K562 (cell line): ENCODE results near the gene WSCD2. TPM values are rescaled to one million over a fixed set of nuclear protein-coding genes. Genes with fewer than 3 reads are reported as not detected.

Experiments
- CEBPB ChIP-seq: fragments of 450-650 bp; IDR thresholded peaks from 2 replicates; pipeline ENCODE4 v1.6.1; 2016; ENCODE audit warnings: missing genetic modification characterization, missing compliant biosample characterization
- CHD2 ChIP-seq: IDR thresholded peaks from 2 replicates; pipeline ENCODE4 v1.6.1; 2011; ENCODE audit warnings: low read depth, low read length
- COPS2 ChIP-seq: fragments of 450-650 bp; conservative IDR thresholded peaks from 2 replicates; pipeline ENCODE4 v1.6.1; 2016; ENCODE audit warnings: mild to moderate bottlenecking, moderate library complexity
- CREM ChIP-seq: IDR thresholded peaks from 2 replicates; pipeline ENCODE4 v1.6.1; 2014; ENCODE audit warnings: antibody characterized with exemption, low read depth
- DMBX1 ChIP-seq: fragments of 250-450 bp; sonication (Bioruptor Pico); IDR thresholded peaks from 2 replicates; pipeline ENCODE4 v1.8.0; 2022; ENCODE audit warnings: inconsistent platforms, mild to moderate bottlenecking, moderate library complexity, borderline replicate concordance
- EZH2 ChIP-seq: IDR thresholded peaks from 2 replicates; pipeline ENCODE4 v1.6.1; 2012; ENCODE audit warnings: low read depth, mild to moderate bottlenecking, inconsistent platforms, low read length, borderline replicate concordance
- FOXA3 ChIP-seq, 2 experiments: fragments of 450-650 bp in 1 of 2; sonication (generic) in 1 of 2; formaldehyde crosslinking; IDR thresholded peaks in 1 of 2; conservative IDR thresholded peaks in 1 of 2; 2 replicates each; pipeline versions ENCODE4 v1.4.0 to v1.8.0; 2020 to 2022; ENCODE audit warnings: mild to moderate bottlenecking in 2 of 2, missing genetic modification reagents in 1 of 2
- MTF1 ChIP-seq: fragments of 250-450 bp; sonication (Bioruptor Pico); IDR thresholded peaks from 2 replicates; pipeline ENCODE4 v1.9.0; 2021; ENCODE audit warnings: moderate library complexity, mild to moderate bottlenecking, inconsistent platforms, borderline replicate concordance
- PHTF2 ChIP-seq: fragments of 250-450 bp; sonication (Bioruptor Pico); IDR thresholded peaks from 2 replicates; pipeline ENCODE4 v1.5.0; 2021; ENCODE audit warnings: mild to moderate bottlenecking
- RAD21 ChIP-seq, 2 experiments: fragments of 250-450 bp in 1 of 2; fragments of 450-650 bp in 1 of 2; sonication (Bioruptor Pico) in 1 of 2; formaldehyde crosslinking in 1 of 2; IDR thresholded peaks in 1 of 2; conservative IDR thresholded peaks in 1 of 2; 2 replicates each; pipeline versions ENCODE4 v1.4.0 to v1.8.0; 2020 to 2022; ENCODE audit warnings: mild to moderate bottlenecking in 2 of 2, moderate library complexity in 1 of 2
- SMAD2 ChIP-seq: fragments of 150-350 bp; IDR thresholded peaks from 2 replicates; pipeline ENCODE4 v1.6.1; 2014; ENCODE audit warnings: low read depth, mild to moderate bottlenecking, low read length
- SMAD4 ChIP-seq: fragments of 250-450 bp; sonication (Bioruptor Pico); conservative IDR thresholded peaks from 2 replicates; pipeline ENCODE4 v1.8.0; 2021; ENCODE audit warnings: inconsistent platforms, mild to moderate bottlenecking, moderate library complexity
- SMARCC2 ChIP-seq: fragments of 450-650 bp; IDR thresholded peaks from 2 replicates; pipeline ENCODE4 v1.6.1; 2017; ENCODE audit warnings: antibody characterized with exemption, moderate library complexity, mild to moderate bottlenecking, low read depth
- SRSF9 ChIP-seq: fragments of 200-400 bp; formaldehyde crosslinking; IDR thresholded peaks from 2 replicates; pipeline ENCODE4 v1.6.1; 2017; ENCODE audit warnings: low read depth, low read length, borderline replicate concordance
- STAT5A ChIP-seq: IDR thresholded peaks from 2 replicates; pipeline ENCODE4 v1.6.1; 2012; ENCODE audit warnings: low read length, inconsistent platforms, borderline replicate concordance
- TAF7 ChIP-seq: fragments of 450-650 bp; IDR thresholded peaks from 2 replicates; pipeline ENCODE4 v1.6.1; 2016; ENCODE audit warnings: missing genetic modification characterization, missing compliant biosample characterization
- TEAD1 ChIP-seq, 2 experiments: fragments of 450-650 bp in 1 of 2; sonication (generic) in 1 of 2; formaldehyde crosslinking; IDR thresholded peaks; 2 replicates each; pipeline versions ENCODE4 v1.4.0 to v1.8.0; 2020 to 2022; ENCODE audit warnings: mild to moderate bottlenecking in 2 of 2, missing genetic modification reagents in 1 of 2
- TRIM24 ChIP-seq, 2 experiments: fragments of 450-650 bp; IDR thresholded peaks; 2 replicates each; pipeline ENCODE4 v1.6.1; 2016
- ZFX ChIP-seq: sonication (generic); formaldehyde crosslinking; IDR thresholded peaks from 2 replicates; pipeline ENCODE4 v1.8.0; 2022; ENCODE audit warnings: mild to moderate bottlenecking, missing genetic modification reagents, moderate library complexity
- ZNF253 ChIP-seq: fragments of 250-450 bp; sonication (Bioruptor Pico); conservative IDR thresholded peaks from 2 replicates; pipeline ENCODE4 v1.6.1; 2021; ENCODE audit warnings: mild to moderate bottlenecking
- ZNF707 ChIP-seq: fragments of 250-450 bp; sonication (Bioruptor Pico); conservative IDR thresholded peaks from 2 replicates; pipeline ENCODE4 v1.8.0; 2022; ENCODE audit warnings: inconsistent platforms, mild to moderate bottlenecking, moderate library complexity
- ZNF75A ChIP-seq: fragments of 450-650 bp; formaldehyde crosslinking; IDR thresholded peaks from 2 replicates; pipeline ENCODE4 v1.4.0; 2020; ENCODE audit warnings: mild to moderate bottlenecking
- polyA plus RNA-seq, 8 experiments: library from polyadenylated mRNA; depleted of rRNA in 4 of 8; stranded (reverse) in 5 of 8; unstranded in 3 of 8; fragments of >200 nt; fragmentation: Nextera tagmentation in 2 of 8; fragmentation: Illumina TruSeq in 1 of 8; extraction: Ambion mirVana in 2 of 8; extraction: Trizol in 1 of 8; gene quantifications; 2 replicates each; pipeline versions ENCODE4 v1.2.1 to v1.2.3, GENCODE V29; 2011 to 2014; ENCODE audit warnings: inconsistent platforms in 1 of 8, missing spikeins in 1 of 8
- total RNA-seq, 7 experiments: library from RNA; depleted of rRNA in 6 of 7; stranded (reverse); fragments of >200 nt in 6 of 7; fragmentation: Illumina TruSeq in 2 of 7; extraction: Trizol in 2 of 7; gene quantifications; 2 replicates each; pipeline versions ENCODE4 v1.2.1 to v1.2.3, GENCODE V29; 2011 to 2021; ENCODE audit warnings: low replicate concordance in 1 of 7
- TF ChIP-seq, protein P1 (sequence below), 2 experiments: fragments of 450-650 bp; IDR thresholded peaks; 2 replicates each; pipeline ENCODE4 v1.6.1; 2016
- TF ChIP-seq, protein P2 (sequence below): fragments of 450-650 bp; formaldehyde crosslinking; IDR thresholded peaks from 2 replicates; pipeline ENCODE4 v1.4.0; 2022; ENCODE audit warnings: mild to moderate bottlenecking, moderate library complexity
- TF ChIP-seq, protein P3 (sequence below): fragments of 250-450 bp; sonication (Bioruptor Pico); IDR thresholded peaks from 2 replicates; pipeline ENCODE4 v1.8.0; 2022; ENCODE audit warnings: inconsistent platforms
- TF ChIP-seq, protein P4 (sequence below): sonication (generic); formaldehyde crosslinking; IDR thresholded peaks from 2 replicates; pipeline ENCODE4 v1.8.0; 2022; ENCODE audit warnings: missing genetic modification reagents, mild to moderate bottlenecking, borderline replicate concordance

Gene WSCD2
- total and polyA plus RNA-seq, 9 of the 15 experiments (the other 6 are each of a cell fraction or from before 2014, with no cell fraction given) = 0.72 to 14.1 (median 4.0) TPM

DNA sequence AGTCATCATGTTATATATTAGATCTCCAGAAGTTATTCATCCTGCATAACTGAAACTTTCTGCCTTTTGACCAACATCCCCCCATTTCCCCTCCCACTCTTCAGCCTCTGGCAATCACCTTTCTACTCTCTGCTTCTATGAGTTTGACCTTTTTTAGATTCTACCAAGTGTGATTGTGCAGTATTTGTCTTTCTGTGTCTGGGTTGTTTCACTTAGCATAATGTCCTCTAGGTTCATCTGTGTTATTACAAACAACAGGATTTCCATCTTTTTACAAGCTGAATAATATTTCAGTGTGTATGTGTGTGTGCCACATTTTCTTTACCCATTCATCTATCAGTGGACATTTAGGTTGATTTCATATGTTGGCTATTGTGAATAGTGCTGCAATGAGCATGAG, 11.2 kb upstream of the WSCD2 start (continued):
- TF ChIP-seq SRSF9 (no peak), TEAD1 (CRISPR knock-in tag; IDR thresholded peaks at IDR 0.05) (no peak), ZNF707 (CRISPR knock-in tag) (no peak), CHD2 (no peak), MTF1 (CRISPR knock-in tag) (0 out of 2 replicates have a peak, but pooled peaks have one; percentile 15), STAT5A (no peak), TRIM24 (IDR thresholded peaks at IDR 0.05) (no peak), EZH2 (no peak), CEBPB (tag) (peak; percentile 30; the same call in 1 of the 2 replicates), SMAD4 (CRISPR knock-in tag) (0 out of 2 replicates have a peak, but pooled peaks have one; percentile 8), ZNF253 (CRISPR knock-in tag) (no peak), PHTF2 (no peak), FOXA3 (CRISPR knock-in tag; conservative IDR thresholded peaks at IDR 0.05 in 1 of 2, IDR thresholded peaks at IDR 0.05 in 1 of 2) (0 out of 4 replicates have a peak, but pooled peaks of 1 of the 2 experiments have one; percentile 31), ZNF75A (CRISPR knock-in tag) (no peak), CREM (no peak), TAF7 (peak; percentile 73), SMAD2 (no peak), COPS2 (no peak), RAD21 (CRISPR knock-in tag; conservative IDR thresholded peaks at IDR 0.05 in 1 of 2, IDR thresholded peaks at IDR 0.05 in 1 of 2) (no peak), ZFX (CRISPR knock-in tag) (no peak), DMBX1 (CRISPR knock-in tag) (peak; percentile 22; the same call in 1 of the 2 replicates), SMARCC2 (no peak)
- TF ChIP-seq, protein P1, sequence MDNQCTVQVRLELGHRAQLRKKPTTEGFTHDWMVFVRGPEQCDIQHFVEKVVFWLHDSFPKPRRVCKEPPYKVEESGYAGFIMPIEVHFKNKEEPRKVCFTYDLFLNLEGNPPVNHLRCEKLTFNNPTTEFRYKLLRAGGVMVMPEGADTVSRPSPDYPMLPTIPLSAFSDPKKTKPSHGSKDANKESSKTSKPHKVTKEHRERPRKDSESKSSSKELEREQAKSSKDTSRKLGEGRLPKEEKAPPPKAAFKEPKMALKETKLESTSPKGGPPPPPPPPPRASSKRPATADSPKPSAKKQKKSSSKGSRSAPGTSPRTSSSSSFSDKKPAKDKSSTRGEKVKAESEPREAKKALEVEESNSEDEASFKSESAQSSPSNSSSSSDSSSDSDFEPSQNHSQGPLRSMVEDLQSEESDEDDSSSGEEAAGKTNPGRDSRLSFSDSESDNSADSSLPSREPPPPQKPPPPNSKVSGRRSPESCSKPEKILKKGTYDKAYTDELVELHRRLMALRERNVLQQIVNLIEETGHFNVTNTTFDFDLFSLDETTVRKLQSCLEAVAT (IDR thresholded peaks at IDR 0.05) = 0 out of 4 replicates have a peak, but pooled peaks of 1 of the 2 experiments have one; percentile 36
- TF ChIP-seq, protein P2, sequence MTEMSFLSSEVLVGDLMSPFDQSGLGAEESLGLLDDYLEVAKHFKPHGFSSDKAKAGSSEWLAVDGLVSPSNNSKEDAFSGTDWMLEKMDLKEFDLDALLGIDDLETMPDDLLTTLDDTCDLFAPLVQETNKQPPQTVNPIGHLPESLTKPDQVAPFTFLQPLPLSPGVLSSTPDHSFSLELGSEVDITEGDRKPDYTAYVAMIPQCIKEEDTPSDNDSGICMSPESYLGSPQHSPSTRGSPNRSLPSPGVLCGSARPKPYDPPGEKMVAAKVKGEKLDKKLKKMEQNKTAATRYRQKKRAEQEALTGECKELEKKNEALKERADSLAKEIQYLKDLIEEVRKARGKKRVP = 0 out of 2 replicates have a peak, but pooled peaks have one; percentile 17
- TF ChIP-seq, protein P3, sequence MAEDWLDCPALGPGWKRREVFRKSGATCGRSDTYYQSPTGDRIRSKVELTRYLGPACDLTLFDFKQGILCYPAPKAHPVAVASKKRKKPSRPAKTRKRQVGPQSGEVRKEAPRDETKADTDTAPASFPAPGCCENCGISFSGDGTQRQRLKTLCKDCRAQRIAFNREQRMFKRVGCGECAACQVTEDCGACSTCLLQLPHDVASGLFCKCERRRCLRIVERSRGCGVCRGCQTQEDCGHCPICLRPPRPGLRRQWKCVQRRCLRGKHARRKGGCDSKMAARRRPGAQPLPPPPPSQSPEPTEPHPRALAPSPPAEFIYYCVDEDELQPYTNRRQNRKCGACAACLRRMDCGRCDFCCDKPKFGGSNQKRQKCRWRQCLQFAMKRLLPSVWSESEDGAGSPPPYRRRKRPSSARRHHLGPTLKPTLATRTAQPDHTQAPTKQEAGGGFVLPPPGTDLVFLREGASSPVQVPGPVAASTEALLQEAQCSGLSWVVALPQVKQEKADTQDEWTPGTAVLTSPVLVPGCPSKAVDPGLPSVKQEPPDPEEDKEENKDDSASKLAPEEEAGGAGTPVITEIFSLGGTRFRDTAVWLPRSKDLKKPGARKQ (CRISPR knock-in tag) = no peak
- TF ChIP-seq, protein P4, sequence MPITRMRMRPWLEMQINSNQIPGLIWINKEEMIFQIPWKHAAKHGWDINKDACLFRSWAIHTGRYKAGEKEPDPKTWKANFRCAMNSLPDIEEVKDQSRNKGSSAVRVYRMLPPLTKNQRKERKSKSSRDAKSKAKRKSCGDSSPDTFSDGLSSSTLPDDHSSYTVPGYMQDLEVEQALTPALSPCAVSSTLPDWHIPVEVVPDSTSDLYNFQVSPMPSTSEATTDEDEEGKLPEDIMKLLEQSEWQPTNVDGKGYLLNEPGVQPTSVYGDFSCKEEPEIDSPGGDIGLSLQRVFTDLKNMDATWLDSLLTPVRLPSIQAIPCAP (CRISPR knock-in tag) = no peak
